HUES6 (cell line): ENCODE results near the gene MUC3A.
"Not testable (repeated sequence)": the region's sequence is repeated elsewhere in the genome, so short reads cannot be mapped to it uniquely, and the experiment has no call there.

Experiments
- H3K27ac ChIP-seq: 2 replicates; pipeline ENCODE4 v1.7.0; 2013; ENCODE audit warnings: low read depth, mild to moderate bottlenecking, low read length, inconsistent platforms
- H3K27me3 ChIP-seq: 2 replicates; pipeline ENCODE4 v1.6.1; 2013; ENCODE audit warnings: low read length; ENCODE audit not compliant: control insufficient read depth, insufficient read depth
- H3K36me3 ChIP-seq: 2 replicates; pipeline ENCODE4 v1.6.1; 2013; ENCODE audit warnings: low read length; ENCODE audit not compliant: control insufficient read depth, insufficient read depth
- H3K4me1 ChIP-seq: 2 replicates; pipeline ENCODE4 v1.6.1; 2013; ENCODE audit warnings: low read length; ENCODE audit not compliant: control insufficient read depth, insufficient read depth
- H3K4me3 ChIP-seq: 2 replicates; pipeline ENCODE4 v1.5.1; 2013; ENCODE audit warnings: low read depth, low read length
- H3K9ac ChIP-seq: one replicate; pipeline ENCODE4 v1.6.1; 2013; ENCODE audit warnings: mild to moderate bottlenecking, low read length
- H3K9me3 ChIP-seq: 2 replicates; pipeline ENCODE4 v1.6.1; 2013; ENCODE audit warnings: low read depth, low read length; ENCODE audit not compliant: control insufficient read depth, insufficient read depth

MUC3A gene

DNA sequence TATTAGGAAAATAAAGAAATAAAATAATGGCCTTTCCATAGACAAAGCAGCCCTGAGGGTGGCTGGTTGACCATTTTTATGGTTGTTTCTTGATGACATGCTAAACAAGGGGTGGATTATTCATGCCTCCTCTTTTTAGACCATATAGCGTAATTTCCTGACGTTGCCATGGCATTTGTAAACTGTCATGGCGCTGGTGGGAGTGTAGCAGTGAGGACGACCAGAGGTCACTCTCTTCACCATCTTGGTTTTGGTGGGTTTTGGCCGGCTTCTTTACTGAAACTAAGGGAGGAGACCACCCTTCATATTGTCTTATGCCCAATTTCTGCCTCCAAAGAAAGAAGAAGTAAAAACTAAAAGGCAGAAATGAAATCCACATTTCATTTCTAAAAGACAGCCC, 30.0 kb upstream of the MUC3A start:
- not testable (repeated sequence) for H3K36me3 ChIP-seq, H3K4me3 ChIP-seq, H3K27me3 ChIP-seq, H3K9me3 ChIP-seq, H3K27ac ChIP-seq, H3K9ac ChIP-seq
- peaks cover 13% of the 10 kb centered on the region; the same call in 1 of the 2 replicates for H3K4me1 ChIP-seq

GRCh38 chr7:100919779-100920437, 29.4 kb upstream of the MUC3A start:
- not testable (repeated sequence) for H3K27me3 ChIP-seq, H3K9ac ChIP-seq, H3K9me3 ChIP-seq, H3K27ac ChIP-seq, H3K36me3 ChIP-seq, H3K4me3 ChIP-seq
- H3K4me1 ChIP-seq = peaks cover 13% of the 10 kb centered on the region; the same call in 1 of the 2 replicates

GRCh38 chr7:100921039-100921438, 28.3 kb upstream of the MUC3A start:
- no peak overlapping the region for H3K4me3 ChIP-seq
- no peak overlapping the region for H3K9ac ChIP-seq
- H3K36me3 ChIP-seq = peaks cover 1% of the 10 kb centered on the region; the same call in 1 of the 2 replicates
- 0 out of 2 replicates have a peak, but pooled peaks cover 2% of the 10 kb centered on the region for H3K9me3 ChIP-seq
- no peaks in the 10 kb centered on the region for H3K27me3 ChIP-seq
- peaks cover 13% of the 10 kb centered on the region; the same call in 1 of the 2 replicates for H3K4me1 ChIP-seq
- no peak overlapping the region for H3K27ac ChIP-seq

GRCh38 chr7:100923616-100924015, 25.7 kb upstream of the MUC3A start:
- Histone ChIP-seq H3K4me3 (peak overlapping the region; percentile 40; the same call in 1 of the 2 replicates), H3K9ac (peak overlapping the region; percentile 74), H3K4me1 (peaks cover 25% of the 10 kb centered on the region)
- H3K36me3 ChIP-seq, H3K9me3 ChIP-seq, H3K27me3 ChIP-seq, H3K27ac ChIP-seq: not testable (repeated sequence)

GRCh38 chr7:100929808-100930174, 19.5 kb upstream of the MUC3A start:
- Histone ChIP-seq H3K9ac (peak overlapping the region; percentile 83), H3K36me3 (peaks cover 17% of the 10 kb centered on the region; the same call in 1 of the 2 replicates), H3K9me3 (peaks cover 20% of the 10 kb centered on the region), H3K27ac (peak overlapping the region; percentile 94), H3K4me1 (peaks cover 25% of the 10 kb centered on the region), H3K4me3 (0 out of 2 replicates have a peak overlapping the region, but pooled peaks have one; percentile 8), H3K27me3 (no peaks in the 10 kb centered on the region)

DNA sequence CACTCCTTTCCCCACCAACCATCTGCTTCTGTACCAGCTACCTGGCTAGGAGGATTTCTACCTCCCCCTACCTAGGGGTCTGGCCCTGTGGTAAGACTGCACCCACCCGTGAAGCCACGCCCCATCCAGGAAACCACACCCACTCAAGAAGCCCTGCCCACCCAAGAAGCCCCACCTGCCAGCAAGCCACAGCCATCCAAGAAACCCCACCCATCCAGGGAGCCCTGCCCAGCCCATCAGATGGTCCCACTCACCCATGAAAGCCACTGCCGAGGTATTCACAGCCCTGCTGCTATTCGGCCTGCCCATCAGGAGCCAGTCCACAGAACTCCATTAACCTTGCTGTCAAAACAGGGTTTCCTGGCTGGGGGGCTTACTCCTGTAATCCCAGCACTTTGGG, 15.6 kb upstream of the MUC3A start:
- Histone ChIP-seq H3K4me1 (peaks cover 13% of the 10 kb centered on the region), H3K4me3 (no peak overlapping the region), H3K27ac (no peak overlapping the region), H3K9ac (no peak overlapping the region), H3K9me3 (peaks cover 31% of the 10 kb centered on the region), H3K27me3 (no peaks in the 10 kb centered on the region), H3K36me3 (peaks cover 24% of the 10 kb centered on the region; the same call in 1 of the 2 replicates)

- not testable (repeated sequence) for H3K27ac ChIP-seq, H3K27me3 ChIP-seq, H3K4me1 ChIP-seq, H3K9ac ChIP-seq, H3K4me3 ChIP-seq
- Histone ChIP-seq H3K36me3 (peaks cover 24% of the 10 kb centered on the region; the same call in 1 of the 2 replicates), H3K9me3 (peaks cover 34% of the 10 kb centered on the region)
Measured at GRCh38 chr7:100935381-100935780, 14.0 kb upstream of the MUC3A start.

GRCh38 chr7:100936167-100936566, 13.2 kb upstream of the MUC3A start:
- not testable (repeated sequence) for H3K27ac ChIP-seq, H3K4me1 ChIP-seq, H3K4me3 ChIP-seq, H3K27me3 ChIP-seq, H3K9ac ChIP-seq
- H3K9me3 ChIP-seq = peaks cover 32% of the 10 kb centered on the region
- peaks cover 24% of the 10 kb centered on the region; the same call in 1 of the 2 replicates for H3K36me3 ChIP-seq

DNA sequence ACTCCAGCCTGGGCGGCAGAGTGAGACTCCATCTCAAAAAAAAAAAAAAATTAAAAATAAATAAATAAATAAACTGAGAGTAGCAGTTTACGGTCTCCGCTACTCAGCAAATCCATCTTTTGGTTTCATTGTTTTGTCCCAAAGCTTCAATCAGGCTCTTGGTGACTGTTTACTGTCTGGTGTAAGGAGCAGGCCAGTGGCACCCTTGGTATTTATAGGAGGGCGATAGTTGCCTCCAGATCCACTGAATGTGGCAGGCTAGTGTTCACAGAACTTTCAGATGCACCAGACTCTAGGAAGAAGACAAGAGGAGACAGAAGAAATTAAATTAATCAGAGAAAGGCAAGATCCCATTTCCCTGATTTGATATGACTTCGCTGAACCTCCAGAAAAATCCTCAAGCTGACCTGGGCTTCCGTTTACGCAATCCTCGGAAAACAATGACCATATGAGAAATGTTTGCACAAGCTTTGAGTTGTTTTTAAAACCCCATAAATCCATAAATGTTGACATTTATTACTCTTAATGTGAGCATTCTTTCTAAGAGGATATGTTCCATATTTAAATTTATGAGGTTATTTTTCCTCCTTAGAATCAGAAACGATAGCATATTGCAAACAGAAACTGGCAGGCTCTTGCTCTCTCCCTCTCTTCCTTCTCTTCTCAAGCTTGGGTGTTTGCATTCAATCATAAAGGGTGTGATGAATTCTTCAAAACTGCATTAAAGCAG, 7.1 kb upstream of the MUC3A start:
- peaks cover 7% of the 10 kb centered on the region; the same call in 1 of the 2 replicates for H3K36me3 ChIP-seq
- H3K9ac ChIP-seq = no peak overlapping the region
- no peak overlapping the region for H3K4me3 ChIP-seq
- 0 out of 2 replicates have a peak, but pooled peaks cover 4% of the 10 kb centered on the region for H3K4me1 ChIP-seq
- no peaks in the 10 kb centered on the region for H3K27me3 ChIP-seq
- no peak overlapping the region for H3K27ac ChIP-seq
- peaks cover 9% of the 10 kb centered on the region for H3K9me3 ChIP-seq

DNA sequence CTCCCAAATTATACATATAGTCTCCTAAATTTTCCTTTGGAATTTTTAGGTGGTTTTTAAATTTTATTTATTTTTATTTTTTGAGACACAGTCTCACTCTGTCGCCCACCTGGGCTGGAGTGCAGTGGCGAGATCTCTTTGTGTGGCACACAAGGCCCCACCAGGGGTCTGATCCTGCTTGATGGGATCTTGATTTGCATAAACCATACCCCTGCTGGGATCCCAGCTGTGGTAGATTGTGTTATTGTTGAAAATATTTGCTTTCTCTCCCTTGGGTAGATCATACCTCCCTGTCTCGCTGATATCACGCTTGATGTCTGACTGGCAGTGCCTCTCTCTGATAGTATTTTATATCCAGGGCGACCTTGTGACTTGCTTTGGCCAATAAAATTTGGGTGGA, 5.6 kb upstream of the MUC3A start:
- H3K36me3 ChIP-seq = peaks cover 2% of the 10 kb centered on the region; the same call in 1 of the 2 replicates
- 0 out of 2 replicates have a peak, but pooled peaks cover 4% of the 10 kb centered on the region for H3K4me1 ChIP-seq
- no peaks in the 10 kb centered on the region for H3K27me3 ChIP-seq
- H3K4me3 ChIP-seq = no peak overlapping the region
- H3K9me3 ChIP-seq = peaks cover 9% of the 10 kb centered on the region
- H3K27ac ChIP-seq = no peak overlapping the region
- H3K9ac ChIP-seq = no peak overlapping the region

GRCh38 chr7:100944138-100944537, 5.2 kb upstream of the MUC3A start:
- Histone ChIP-seq H3K36me3 (peaks cover 2% of the 10 kb centered on the region; the same call in 1 of the 2 replicates), H3K9ac (no peak overlapping the region), H3K9me3 (peaks cover 9% of the 10 kb centered on the region), H3K4me3 (no peak overlapping the region), H3K27ac (no peak overlapping the region), H3K27me3 (no peaks in the 10 kb centered on the region), H3K4me1 (peaks cover 8% of the 10 kb centered on the region)
